Measurements from ENCODE around the gene TCTN3.
"Not testable (repeated sequence)": the region's sequence is repeated elsewhere in the genome, so short reads cannot be mapped to it uniquely, and the experiment has no call there.

The TCTN3 gene, protein sequence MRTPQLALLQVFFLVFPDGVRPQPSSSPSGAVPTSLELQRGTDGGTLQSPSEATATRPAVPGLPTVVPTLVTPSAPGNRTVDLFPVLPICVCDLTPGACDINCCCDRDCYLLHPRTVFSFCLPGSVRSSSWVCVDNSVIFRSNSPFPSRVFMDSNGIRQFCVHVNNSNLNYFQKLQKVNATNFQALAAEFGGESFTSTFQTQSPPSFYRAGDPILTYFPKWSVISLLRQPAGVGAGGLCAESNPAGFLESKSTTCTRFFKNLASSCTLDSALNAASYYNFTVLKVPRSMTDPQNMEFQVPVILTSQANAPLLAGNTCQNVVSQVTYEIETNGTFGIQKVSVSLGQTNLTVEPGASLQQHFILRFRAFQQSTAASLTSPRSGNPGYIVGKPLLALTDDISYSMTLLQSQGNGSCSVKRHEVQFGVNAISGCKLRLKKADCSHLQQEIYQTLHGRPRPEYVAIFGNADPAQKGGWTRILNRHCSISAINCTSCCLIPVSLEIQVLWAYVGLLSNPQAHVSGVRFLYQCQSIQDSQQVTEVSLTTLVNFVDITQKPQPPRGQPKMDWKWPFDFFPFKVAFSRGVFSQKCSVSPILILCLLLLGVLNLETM

DNA sequence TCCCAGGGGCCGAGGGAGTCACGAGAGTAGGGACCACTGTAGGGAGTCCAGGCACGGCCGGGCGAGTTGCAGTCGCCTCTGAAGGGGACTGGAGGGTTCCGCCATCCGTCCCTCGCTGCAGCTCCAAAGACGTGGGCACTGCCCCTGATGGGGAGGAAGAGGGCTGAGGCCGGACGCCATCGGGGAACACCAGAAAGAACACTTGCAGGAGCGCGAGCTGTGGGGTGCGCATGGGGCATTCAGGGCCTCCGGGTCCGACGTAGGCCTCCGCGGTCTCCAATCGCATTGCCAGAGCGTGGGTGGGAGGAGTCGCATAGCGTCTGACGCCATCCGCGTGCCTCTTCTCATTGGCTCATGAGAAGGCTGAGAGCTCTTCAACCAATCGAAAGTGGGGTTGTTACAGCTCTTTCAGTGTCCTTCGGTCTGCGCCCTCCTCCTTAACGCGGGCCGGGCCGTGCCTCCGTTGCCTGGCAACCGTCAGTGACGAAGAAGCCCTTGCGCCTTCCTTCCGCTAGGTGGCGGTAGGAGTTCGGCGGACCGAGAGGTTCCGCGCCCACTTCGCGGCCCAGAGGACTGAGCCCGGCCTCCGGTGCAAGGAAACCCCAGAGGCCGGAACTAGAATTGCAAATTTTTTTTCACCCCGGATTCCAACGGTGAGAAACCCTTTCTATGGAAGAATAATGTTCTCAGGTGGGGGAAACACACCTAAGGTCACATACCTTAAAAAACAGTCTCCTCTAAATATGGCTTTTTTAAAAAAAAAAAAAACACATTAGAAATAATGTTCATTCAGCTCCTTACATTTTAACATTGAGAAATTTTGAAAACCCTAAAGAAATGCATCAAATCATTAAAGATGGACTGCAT is at the start of gene TCTN3:
TCTN3 (minus strand) TSS at position 260 of the 867 bp plus-strand sequence; CDS start at position 232, 28 bp downstream.
- DNase-seq = peak; percentile 72 to 99 (median 97)

DNA sequence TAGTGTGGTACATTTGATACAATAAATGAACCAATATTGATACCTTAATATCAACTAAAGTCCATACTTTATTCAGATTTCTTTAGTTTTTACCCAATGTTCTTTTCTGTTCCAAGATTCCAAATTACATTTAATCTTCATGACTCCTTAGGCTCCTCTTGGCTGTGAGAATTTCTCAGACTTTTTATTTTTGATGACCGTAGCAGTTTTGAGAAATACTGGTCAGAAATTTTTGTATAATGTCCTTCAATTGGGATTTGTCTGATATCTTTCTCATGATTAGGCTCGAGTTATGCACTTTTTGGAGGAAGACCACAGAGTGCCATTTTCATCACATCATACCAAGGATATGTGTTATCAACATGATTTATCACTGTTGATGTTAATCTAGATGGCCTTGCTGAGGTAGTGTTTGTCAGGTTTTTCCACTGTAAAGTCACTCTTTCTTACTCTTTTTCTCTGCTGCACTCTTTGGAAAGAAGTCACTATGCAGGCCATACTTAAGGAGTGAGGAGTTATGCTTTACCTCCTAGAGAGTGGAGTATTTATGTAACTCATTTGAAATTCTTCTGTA is 49.3 kb upstream of the TCTN3 start:
- no peak for DNase-seq

DNA sequence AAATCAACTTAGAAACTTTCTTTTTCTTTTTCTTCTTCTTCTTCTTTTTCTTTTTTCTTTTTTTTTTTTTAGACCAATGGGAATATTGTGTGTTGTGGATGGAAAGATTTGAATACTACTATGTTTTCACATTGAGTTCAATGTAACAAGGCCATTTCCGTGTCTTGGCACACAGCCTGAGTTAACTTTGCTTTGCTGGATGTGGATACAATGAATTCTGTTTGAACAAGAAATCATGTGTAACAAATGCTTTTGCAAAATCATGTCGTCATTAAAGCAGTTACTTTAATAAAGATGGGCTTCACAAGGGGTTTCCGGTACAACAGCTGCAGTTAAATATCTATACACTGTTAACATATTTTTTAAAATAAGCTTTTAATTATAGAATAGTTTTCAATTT is 48.8 kb upstream of the TCTN3 start:
- no peak for DNase-seq

DNA sequence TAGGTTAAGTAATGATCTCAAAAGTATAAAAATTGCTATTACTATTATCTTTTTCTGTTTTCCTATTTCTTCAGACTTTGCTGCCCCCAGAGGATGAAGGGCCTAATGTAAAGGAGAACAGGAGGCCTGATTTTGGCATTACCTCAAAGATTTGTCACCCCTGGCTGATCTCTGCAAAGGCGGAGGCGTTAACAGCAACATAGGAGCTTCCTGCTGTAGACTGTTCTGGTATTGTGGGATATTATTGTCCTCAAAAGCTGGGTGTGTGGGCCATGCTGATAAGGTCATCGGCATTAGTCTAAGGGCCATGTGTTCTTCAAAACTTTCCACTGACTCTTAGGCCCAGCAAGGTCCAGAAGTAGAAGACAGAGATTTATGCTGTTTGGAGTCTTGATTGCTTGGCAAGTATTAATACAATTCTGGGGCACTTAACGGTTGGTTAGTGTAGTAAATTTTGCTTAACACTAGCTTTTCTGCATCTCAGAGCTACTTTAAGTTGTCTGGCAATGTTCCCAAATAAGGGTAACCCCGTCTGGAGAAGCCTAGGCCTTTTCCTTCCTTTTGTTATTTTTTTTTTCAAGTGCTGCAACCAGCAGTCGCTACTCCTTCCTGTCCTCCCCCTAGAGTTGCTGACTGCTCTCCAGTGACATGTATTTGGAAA is 48.2 kb upstream of the TCTN3 start:
- DNase-seq = no peak

DNA sequence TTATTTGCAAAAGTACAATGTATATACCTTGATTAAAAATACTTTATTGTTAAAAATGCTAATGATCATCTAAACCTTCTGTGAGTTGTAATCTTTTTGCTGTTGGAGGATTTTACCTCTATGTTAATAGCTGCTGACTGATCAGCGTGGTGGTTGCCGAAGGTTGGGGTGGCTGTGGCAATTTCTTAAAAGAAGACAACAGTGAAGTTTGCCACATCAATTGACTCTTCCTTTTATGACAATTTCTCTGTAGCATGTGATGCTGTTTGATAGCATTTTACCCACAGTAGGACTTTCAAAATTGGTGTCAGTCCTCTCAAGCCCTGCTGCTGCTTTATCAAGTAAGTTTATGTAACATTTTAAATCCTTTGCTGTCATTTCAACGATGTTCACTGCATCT is 45.3 kb upstream of the TCTN3 start:
- no peak for DNase-seq

DNA sequence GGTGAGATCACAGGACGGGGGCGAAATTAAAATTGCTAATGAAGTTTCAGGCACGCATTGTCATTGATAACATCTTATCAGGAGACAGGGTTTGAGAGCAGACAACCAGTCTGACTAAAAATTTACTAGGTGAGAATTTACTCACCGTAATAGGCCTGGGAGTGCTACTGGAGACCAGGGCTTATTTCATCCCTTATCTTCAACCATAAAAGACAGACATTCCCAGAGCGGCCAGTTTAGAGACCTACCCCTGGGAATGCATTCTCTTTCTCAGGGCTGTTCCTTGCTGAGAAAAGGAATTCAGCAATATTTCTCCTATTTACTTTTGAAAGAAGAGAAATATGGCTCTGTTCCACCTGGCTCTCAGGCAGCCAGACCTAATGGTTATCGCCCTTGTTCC is 39.2 kb upstream of the TCTN3 start:
- not testable (repeated sequence) for DNase-seq

DNA sequence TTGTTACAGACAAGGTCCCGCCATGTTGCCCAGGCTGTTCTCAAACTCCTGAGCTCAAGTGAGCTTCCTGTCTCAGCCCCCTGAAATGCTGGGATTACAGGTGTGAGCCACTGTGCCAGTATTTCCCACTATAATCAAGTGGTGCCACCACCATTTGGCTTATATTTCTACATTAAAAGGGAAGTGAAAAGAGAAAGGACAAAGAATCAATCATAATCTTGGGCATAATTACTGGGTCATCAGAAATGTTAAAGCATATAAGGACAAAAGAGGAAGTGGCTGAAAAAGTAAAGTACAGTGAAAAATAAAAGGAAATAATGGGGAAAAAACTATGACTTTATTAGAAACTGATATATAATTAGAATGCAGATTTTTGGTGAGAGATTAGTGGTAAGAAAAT is 36.5 kb upstream of the TCTN3 start:
- no peak for DNase-seq

DNA sequence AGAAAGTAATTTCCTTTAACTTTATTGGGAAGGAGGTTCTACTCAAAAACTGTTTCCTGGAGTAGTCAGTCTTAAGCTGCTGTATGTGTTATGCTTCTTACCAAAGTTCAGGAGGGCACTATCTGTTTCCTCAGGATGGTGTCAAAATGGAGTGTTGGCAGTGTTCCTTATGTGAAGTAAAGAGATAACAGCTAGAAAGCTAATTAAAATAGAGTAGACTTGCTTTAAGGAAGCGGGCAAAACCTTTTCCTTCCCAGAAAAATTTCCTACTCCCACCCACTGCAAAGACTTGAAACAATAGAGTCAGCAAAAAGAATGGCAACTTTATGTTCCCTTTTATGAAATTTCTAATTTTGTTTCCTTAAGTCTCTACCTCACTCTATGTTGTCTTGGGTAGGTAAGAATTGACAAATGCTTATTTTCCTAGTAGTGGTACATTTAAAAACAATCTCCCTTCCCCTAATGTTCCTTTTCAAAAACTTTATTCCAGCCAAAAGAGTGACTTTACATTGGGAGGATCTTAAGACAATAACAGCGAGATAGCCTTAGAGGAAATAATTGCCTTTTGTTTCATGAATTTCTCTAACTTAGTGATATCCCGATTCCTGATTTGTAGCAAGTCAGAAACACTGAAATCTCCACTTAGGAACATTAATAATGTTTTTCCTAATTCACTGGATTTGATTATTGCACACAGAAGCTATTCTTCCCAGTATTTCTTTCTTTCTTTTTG is 35.8 kb upstream of the TCTN3 start:
- DNase-seq = no peak

DNA sequence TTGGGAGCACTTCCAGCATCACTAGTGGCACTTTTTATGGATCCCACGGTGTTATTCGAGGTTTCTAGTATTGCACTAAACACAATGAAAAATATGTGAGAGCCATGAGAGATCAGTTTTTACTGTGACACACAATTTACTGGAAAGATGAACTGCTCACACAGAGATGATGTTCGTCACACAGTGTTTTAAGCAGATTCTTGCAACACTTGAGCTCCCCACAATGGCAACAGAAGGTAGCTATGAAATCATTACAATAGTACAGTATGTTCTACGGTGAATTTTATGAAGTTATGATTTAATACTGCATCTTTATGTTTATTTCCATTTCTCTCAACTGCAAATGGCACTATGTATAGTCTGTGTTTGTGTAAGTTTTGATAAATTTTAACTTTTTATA is 34.8 kb upstream of the TCTN3 start:
- peak in 1 of 58 donors; percentile 0 for DNase-seq

DNA sequence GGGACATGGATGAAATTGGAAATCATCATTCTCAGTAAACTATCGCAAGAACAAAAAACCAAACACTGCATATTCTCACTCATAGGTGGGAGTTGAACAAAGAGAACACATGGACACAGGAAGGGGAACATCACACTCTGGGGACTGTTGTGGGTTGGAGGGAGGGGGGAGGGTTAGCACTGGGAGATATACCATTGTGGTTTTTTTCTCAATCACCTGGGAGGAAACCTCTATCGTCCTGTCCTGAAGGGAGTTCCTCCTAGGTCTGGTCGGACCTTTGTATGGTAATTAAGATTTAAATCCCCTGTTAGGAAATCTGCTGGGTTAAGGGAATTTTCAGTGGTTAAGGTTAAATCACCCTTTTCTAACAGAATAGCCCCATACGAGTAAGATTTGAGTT is 28.8 kb upstream of the TCTN3 start:
- not testable (repeated sequence) for DNase-seq

DNA sequence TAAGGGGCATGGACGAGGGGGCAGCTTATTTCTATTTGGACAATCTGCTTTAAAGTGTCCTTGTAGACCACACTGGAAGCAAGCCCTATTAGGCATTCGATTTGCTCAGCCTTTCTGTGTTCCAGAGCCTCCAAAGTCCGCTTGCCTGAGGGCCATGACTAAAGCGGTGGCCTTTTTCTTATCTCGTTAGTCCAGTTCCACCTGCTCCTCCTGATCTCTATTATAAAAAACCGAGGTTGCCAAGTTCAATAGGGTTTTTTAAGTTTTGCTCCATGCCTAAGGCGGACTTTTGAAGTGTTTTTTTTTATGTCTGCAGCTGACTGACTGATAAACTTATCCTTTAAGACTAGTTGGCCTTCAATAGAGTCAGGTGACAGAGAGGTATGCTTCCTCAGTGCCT is 27.0 kb upstream of the TCTN3 start:
- DNase-seq = not testable (repeated sequence)

DNA sequence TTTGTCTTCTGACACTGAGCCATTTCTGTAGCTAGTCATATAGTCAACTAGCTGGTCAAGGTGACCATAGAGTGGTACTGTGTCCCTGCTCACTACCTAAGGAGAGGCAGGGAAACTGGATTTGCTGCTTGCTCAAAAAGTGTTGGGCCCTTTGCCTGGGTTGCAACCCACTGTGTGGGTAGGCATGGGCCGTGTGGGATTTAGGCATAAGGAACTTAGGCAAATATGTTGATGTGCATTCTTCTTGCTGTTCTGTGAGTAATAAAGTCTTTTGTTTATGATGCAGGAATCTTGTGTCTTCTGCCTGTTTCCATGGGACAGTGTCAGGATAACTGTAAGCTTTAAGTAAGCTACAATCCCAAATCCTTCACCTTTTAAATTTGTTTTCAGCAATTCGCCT is 23.1 kb upstream of the TCTN3 start:
- DNase-seq = no peak

DNA sequence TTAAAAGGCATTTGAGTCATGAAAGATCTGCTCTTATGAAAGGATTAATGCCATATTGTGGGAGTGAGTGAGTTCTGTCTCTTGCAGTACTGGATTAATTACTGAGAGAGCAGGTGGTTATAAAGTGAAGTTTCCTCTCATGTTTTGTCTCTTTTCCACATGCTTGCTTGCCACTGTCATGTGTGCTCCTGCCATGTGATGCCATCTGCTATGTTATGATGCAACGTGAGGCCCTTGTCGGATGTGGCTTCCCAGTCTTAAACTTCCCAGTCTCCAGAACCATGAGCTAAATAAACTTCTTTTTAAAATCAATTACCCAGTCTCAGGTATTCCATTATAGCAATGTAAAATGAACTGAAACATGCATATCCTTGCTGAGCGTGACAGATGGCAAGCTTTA is 22.7 kb upstream of the TCTN3 start:
- no peak for DNase-seq

DNA sequence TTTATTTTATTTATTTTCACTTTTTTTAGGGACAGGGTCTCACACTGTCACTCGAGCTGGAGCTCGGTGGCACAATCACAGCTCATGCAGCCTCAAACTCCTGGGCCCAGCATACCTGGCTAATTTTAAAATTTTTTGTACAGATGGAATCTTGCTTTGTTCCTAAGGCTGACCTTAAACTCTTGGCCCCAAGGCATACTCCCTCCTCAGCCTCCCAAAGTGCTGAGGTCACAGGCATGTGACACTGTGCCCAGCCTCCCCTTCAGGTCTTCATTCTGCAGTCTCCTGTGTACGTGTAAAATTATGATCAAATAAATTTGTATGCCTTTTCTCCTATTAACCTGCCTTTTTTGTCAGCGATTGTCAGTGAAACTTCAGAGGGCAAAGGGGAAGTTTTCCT is 17.8 kb upstream of the TCTN3 start:
- no peak for DNase-seq

DNA sequence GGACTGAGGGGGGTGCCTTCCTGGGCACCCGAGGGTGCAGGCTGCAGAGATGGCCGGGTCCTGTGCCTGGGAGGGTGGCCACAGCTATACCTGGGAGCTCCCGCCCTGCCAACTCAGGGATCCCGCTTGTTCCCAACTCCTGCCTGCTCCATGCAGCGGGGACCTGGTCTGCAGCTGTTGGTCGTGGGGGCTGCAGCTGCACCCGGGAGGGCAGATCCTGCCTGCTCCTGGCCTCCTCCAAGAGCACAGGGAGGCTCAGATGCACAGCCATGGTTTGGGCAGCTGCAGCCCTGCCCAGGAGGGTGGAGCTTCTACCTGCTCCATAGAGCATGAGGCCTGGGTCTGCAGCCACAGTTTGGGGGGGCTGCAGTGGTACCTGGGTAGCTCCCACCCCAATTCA is 13.3 kb upstream of the TCTN3 start:
- no peak for DNase-seq

DNA sequence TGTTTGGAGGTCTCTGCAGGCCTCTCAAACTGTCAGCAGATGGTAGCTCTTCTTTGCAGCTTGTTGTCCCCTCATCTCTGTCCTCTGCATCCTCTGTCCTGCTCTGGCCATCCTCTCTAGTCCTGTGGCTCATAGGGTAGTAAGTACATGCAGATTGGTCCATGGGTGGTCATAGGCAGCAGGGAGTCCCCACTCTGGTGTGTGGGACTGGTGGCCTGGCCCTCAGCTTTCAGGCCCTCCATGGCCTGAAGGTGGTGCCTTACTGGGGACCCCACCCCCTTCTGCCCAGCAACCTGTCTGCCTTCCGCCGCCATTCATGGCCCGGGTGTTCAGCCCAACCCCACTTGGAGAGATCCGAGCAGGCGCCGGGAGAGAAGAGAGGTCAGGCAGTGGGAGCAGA is 12.8 kb upstream of the TCTN3 start:
- no peak for DNase-seq

DNA sequence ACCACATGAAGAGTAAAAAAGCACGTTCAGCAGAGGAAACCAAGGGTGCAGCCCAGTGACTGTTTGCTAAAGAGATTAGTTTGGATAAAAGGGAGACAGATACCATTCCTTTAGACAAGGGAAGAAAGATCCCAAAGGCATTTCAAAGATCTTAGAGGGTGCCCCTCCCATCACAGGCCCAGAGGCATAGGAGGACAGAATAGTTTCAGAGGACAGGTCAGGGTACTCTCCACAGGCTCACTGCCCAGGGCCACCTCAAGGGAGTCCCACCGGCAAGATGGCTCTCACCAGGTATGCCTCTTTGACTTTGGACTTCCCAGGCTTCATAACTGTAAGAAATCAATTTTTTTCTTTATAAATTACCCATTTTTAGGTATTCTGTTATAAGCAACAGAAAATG is 4.7 kb upstream of the TCTN3 start:
- DNase-seq = no peak

DNA sequence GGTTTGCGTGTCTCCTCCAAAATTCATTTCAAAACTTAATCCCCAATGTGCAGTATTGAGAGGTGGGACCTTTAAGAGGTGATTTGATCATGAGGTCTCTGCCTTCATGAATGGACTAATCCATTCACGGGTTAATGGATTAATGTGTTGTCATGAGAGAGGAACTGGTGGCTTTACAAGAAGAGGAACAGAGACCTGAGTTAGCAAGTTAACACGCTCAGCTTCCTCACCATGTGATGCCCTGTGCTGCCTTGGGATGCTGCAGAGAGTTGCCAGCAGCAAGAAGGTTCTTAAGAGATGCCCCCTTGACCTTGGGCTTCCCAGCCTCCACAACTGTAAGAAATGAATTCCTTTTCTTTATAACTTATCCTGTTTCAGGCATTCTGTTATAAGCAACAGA is 3.7 kb upstream of the TCTN3 start:
- DNase-seq = peak in 15 of 58 donors; percentile 2 to 20 (median 8)

DNA sequence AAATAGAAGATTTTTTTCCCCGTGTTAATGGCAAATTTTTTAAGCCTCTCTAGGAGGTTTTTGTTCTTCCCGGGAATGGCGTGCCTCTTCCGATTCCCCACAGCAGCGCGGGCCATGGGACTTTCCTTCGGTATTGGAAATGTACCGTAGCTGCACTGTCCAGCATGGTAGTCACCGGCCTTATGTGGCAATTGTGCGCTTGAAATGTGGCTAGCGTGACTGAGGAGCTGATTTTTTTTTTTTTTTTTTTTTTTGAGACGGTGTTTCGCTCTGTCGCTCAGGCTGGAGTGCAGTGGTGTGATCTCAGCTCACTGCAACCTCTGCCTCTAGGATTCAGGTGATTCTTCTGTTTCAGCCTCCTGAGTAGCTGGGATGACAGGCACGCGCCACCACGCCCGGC is 938 bp upstream of the TCTN3 start:
- no peak for DNase-seq

DNA sequence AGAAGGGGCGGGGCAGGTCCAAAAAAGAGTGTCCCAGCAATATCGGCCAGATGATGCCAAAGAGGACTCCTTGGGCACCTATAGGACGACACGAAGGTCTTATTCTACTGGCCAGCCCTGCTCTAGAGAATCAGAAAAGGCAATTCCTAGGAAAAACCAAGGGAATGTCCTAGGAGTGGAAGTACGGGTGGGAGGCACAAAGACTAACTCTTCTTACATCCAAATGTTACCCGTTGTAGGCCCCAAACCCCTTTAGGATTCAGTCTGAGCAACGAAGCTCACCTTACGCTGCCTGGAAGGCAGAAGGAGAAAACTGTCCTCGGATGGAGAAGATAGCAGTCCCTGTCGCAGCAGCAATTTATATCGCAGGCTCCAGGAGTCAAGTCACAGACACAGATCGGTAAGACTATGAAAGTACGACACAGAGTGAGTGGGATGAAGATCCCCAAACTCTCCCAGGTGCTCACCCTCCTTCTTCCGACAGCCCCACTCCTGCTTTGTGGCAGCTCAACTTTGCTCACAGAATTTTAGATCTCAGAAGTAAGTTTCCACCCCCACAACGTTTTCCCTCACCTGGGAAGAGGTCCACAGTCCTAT is 558 bp downstream of the TCTN3 start:
- no peak for DNase-seq
